Measurements from ENCODE around the gene EI24. TPM values are rescaled to one million over a fixed set of nuclear protein-coding genes. Genes with fewer than 3 reads are reported as not detected.

EI24 gene
- total and polyA plus RNA-seq, 2 of the 8 experiments (the other 6 are each of a cell fraction or from before 2014, with no cell fraction given), result 135 to 264 TPM

- TF ChIP-seq EZH2 (IDR thresholded peaks at IDR 0.05; ENCODE audit: low read depth, low read length, severe bottlenecking) (no peak), ATF3 (IDR thresholded peaks at IDR 0.05; ENCODE audit: insufficient read depth, low read depth, low read length) (no peak), RNF2 (IDR thresholded peaks at IDR 0.05; ENCODE audit: borderline replicate concordance, low read depth, low read length, missing control alignments, poor library complexity, severe bottlenecking) (no peak), POLR2AphosphoS5 (IDR thresholded peaks at IDR 0.05; ENCODE audit: low read depth, low read length) (no peak), SAP30 (IDR thresholded peaks at IDR 0.05; ENCODE audit: insufficient read depth, insufficient replicate concordance, low read length) (no peak), JUN (IDR thresholded peaks at IDR 0.05; ENCODE audit: low read depth, low read length) (no peak)
Observed at GRCh38 chr11:125550780-125551179, 18.5 kb upstream of the EI24 start (continued).

All from H1 (cell line).